Peyer's patch (tissue), 4 donors: ENCODE measurements around the gene MAEA.

Experiments
- CTCF ChIP-seq, 6 experiments: fragments of 450-650 bp in 4 of 6; fragments of 200-600 bp in 2 of 6; sonication (generic) in 1 of 6; IDR thresholded peaks; one replicate each; pipeline ENCODE4 v1.5.1; 2017 to 2019; ENCODE audit warnings: antibody characterized with exemption in 6 of 6, mild to moderate bottlenecking in 3 of 6, moderate library complexity in 1 of 6
- POLR2A ChIP-seq, 2 donors: fragments of 450-650 bp; IDR thresholded peaks; one replicate each; pipeline ENCODE4 v1.5.1; 2017; ENCODE audit warnings: antibody characterized with exemption in 2 of 2, mild to moderate bottlenecking in 2 of 2, moderate library complexity in 2 of 2

- no peak for TF ChIP-seq CTCF (IDR thresholded peaks at IDR 0.05)
- no peak for TF ChIP-seq POLR2A (IDR thresholded peaks at IDR 0.05)
Observed at GRCh38 chr4:1363513-1363912, 73.8 kb downstream of the MAEA start.
